SKM-1 (cell line): ENCODE data around the gene CLIP4.
A peak's percentile ranks its signal among the peaks of the same experiment; 100 is the strongest.
"Not testable (repeated sequence)": the region's sequence is repeated elsewhere in the genome, so short reads cannot be mapped to it uniquely, and the experiment has no call there.

Source experiments
- DNase-seq: peaks from one replicate; lab custom pipeline; 2025; ENCODE audit not compliant: unreplicated experiment; lab: John Stamatoyannopoulos, UW

The CLIP4 gene

DNA sequence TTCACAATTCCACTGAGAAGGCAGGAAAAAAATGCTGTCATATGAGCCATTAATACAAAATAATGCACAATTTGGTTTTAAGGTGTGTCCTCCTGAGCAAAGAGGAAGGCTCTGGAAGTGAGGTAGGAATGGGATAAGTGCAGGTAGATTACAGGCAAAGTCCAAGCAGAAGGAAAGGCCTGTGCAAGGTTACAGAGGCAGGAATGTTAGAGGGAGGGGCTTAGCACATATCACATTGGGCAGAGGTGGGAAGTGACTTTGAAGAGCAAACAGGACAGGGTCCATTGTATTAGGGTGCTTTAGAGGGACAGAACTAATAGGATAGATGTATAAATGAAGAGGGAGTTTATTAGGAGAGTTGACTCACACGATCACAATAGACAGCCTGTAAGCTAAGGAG, 14.7 kb upstream of the CLIP4 start:
- no peak for DNase-seq

DNA sequence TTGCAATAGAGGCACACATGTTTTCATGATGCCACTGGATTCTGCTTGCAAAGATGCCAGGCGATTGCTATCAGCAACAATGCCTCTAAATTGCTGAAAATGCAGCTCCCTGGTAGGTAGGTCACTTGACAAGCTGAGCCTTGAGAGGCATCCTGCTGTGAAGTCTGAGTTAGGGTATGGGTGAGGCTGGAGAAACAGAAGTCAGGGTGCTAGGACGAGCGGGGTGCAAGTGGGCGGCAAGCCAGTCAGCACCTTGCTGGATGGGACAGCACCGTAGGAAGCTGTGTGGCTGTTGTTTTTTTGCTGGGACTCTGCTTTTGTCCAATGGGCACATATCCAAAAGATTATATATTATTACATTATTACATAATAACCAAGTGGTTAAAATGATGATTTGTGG, 10.5 kb upstream of the CLIP4 start:
- no peak for DNase-seq

GRCh38 chr2:29105375-29105774, 9.8 kb upstream of the CLIP4 start:
- DNase-seq: no peak

DNA sequence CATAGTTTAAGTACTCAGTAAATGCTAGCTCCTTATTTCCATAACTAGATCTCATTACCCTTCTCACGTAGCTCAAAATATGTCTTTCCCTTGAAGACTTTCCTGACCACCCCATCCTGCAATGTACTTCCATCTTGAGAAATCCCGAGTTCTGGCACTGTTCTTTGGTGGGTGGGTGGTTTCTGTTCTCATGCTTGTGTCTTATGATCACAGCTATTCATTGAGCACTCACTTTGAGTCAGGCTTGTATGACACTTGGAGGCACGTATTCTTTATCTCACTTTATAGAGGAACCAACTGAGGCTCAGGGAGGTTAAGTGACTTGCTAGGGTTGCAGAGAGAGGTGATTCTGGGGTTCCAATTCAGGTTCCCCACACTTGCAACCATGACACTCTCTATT, 9.0 kb upstream of the CLIP4 start:
- no peak for DNase-seq

GRCh38 chr2:29106980-29107388, 8.2 kb upstream of the CLIP4 start:
- DNase-seq: no peak

- DNase-seq: not testable (repeated sequence)
These were observed 7.7 kb upstream of the CLIP4 start for GRCh38 chr2:29107547-29107946.

DNA sequence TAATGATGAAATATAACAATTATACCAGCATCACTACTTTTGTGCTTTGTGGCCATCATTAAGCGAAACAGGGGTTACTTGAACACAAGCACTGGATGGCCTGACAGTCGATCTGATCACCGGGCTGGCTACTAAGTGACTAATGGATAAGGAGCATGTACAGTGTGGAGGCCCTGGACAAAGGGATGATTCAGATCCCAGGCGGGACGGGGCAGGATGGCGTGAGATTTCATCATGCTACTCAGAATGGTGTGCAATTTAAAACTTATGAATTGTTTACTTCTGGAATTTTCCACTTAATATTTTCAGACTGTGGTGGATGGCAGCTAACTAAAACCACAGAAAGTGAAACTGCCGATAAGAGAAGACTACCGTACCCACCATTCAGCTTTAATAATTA, 7.0 kb upstream of the CLIP4 start:
- no peak for DNase-seq

GRCh38 chr2:29109246-29109645, 6.0 kb upstream of the CLIP4 start:
- no peak for DNase-seq

DNA sequence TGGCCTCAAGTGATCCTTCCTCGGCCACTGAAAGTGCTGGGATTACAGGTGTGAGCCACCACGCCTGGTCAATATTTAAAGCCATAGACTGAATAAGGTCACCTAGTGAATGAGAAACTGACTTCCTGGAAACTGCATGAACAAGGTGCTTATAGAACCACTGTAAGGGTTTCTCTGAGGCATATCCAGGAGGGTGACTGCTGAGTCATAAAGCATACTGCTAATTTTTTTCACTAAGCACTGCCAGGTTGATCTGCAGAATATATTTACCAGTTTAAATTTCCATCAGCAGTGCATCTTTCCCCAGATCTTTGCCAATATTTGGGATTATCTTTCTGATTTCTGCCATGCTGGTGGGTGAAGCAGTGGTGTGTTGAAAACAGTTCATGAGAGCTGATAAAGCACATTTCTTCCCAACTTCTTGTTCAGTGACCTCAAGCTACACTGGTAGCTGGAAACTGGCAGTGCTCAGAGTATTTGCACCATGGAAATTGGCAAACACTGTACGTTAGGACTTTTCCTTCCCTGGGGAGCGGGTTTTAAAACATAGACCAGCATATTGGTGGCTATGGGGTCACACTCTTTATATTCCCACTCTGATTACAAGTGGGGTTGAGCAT, 4.2 kb upstream of the CLIP4 start:
- DNase-seq: no peak

- DNase-seq: no peak
These were observed 2.8 kb upstream of the CLIP4 start for GRCh38 chr2:29112379-29112778.

GRCh38 chr2:29113027-29113686, 2.1 kb upstream of the CLIP4 start:
- no peak for DNase-seq

GRCh38 chr2:29113891-29114321, 1.3 kb upstream of the CLIP4 start:
- peak; percentile 92 for DNase-seq

GRCh38 chr2:29114586-29114945, 649 bp upstream of the CLIP4 start:
- DNase-seq: no peak

DNA sequence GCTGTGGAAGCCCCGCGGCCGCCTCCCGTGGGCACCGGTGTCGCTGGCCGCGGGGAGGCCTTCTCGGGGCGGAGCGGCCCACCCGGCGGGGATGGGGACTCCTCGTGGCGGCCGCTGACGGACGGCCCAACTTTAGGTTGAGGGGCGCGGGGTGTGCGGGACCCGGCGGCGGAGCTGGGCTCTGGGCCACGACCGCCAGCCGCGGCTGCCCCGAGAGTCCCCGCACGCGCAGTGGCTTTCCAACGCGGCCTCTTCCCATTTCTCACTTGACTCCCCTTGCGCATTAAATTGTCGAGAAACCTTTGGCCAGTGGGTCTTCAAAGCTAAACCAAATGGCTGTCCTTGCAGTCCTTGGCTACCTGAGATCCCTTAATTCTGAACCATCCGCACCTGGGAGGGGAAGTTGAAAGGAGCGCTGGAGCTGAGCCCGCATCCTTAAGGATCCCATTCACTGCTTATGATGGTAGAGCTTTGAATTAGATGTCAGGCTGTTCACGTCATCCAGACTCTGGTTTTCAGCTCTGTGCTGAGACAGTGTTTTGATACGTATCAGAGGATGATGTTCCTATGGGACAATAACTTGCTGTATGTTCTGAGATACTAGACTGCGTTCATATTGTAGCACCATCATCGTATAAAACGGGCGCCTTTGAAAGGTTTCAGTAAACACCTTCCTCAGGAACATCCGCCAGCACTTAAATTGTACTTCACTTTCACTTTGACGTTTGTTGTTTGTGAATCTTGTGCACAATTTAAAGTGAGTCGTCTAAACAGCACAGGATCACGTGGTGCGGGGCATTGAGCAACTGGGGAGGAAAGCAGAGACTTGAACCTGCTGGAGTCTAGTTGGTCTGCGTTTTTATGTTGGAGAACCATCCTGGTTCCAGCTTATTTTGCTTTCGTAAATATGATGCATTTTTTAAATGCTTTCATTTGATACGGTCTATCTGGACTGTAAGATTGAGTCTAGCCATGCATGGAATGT, 874 bp downstream of the CLIP4 start:
- peak; percentile 45 for DNase-seq

GRCh38 chr2:29117636-29118303, 2.6 kb downstream of the CLIP4 start:
- no peak for DNase-seq

- DNase-seq: no peak
These were observed 4.0 kb downstream of the CLIP4 start for GRCh38 chr2:29119211-29119610.

GRCh38 chr2:29120846-29121245, 5.6 kb downstream of the CLIP4 start:
- DNase-seq: no peak

DNA sequence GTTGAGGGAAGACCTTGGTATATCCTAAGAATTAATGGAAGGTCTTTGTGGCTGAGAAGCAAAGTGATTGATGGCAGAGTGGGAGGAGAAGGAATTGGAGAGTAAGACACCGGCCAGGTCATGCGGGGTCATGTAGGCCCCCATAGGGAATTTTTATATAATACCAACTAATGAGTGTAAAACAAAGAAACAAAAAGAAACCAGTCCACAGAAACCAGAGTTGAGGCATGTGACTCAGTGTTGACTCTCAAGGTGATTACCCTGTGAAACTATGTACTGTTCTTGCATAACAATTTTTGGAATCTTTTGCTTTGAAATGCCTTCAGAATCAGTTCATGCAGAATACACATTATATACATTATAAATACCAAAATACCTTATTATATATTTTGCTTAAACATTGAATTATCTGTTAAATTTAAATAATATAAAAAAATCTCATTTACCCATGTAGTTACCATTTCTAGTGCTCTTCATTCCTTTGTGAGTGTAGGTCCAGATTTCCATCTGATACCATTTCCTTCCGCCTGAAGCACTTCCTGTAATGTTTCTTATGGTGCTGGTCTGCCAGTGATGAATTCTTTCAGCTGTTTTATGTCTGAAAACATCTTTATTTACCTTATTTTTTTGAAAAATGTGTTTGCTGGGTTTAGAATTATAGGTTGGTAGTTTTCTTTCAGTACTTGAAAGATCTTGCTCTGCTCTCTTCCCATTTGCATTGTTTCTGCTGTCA, 8.6 kb downstream of the CLIP4 start:
- no peak for DNase-seq

- no peak for DNase-seq
These were observed 9.3 kb downstream of the CLIP4 start for GRCh38 chr2:29124504-29124903.

GRCh38 chr2:29129586-29130281, 14.5 kb downstream of the CLIP4 start:
- DNase-seq: no peak
